Tibial nerve (tissue), 3 donors: Measurements from ENCODE around the gene INPP4B.

ENCODE experiments used
- POLR2A ChIP-seq, 2 donors: fragments of 450-650 bp; IDR thresholded peaks; one replicate each; pipeline ENCODE4 v1.6.1; 2017; ENCODE audit warnings: antibody characterized with exemption in 2 of 2, mild to moderate bottlenecking in 2 of 2, moderate library complexity in 2 of 2
- TF ChIP-seq, protein P1 (sequence below), 5 experiments: fragments of 200-600 bp in 3 of 5; fragments of 450-650 bp in 2 of 5; sonication (generic) in 3 of 5; IDR thresholded peaks; one replicate each; pipeline ENCODE4 v1.5.1; 2016 to 2019; ENCODE audit warnings: antibody characterized with exemption in 5 of 5, mild to moderate bottlenecking in 3 of 5, moderate library complexity in 2 of 5

DNA sequence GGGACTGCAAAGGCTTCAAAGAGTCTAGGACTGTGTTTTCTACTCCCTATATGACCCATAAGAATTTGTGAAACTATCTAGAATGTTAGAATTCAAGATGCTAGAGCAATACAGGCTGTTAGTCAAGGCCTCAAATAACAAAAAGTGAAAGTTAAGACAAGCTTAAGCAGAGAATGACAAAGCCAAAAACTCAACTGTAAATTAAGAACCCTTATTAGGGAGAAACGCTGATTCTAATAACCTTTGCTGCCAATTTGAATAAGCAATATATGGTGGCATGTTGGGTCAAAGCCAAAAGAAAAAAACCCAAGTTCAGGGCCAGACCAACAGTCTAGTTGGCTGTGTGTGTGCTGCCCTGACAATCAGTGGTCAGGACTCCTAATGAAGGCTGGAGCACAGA, 160.0 kb downstream of the INPP4B start:
- TF ChIP-seq, protein P1, sequence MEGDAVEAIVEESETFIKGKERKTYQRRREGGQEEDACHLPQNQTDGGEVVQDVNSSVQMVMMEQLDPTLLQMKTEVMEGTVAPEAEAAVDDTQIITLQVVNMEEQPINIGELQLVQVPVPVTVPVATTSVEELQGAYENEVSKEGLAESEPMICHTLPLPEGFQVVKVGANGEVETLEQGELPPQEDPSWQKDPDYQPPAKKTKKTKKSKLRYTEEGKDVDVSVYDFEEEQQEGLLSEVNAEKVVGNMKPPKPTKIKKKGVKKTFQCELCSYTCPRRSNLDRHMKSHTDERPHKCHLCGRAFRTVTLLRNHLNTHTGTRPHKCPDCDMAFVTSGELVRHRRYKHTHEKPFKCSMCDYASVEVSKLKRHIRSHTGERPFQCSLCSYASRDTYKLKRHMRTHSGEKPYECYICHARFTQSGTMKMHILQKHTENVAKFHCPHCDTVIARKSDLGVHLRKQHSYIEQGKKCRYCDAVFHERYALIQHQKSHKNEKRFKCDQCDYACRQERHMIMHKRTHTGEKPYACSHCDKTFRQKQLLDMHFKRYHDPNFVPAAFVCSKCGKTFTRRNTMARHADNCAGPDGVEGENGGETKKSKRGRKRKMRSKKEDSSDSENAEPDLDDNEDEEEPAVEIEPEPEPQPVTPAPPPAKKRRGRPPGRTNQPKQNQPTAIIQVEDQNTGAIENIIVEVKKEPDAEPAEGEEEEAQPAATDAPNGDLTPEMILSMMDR (IDR thresholded peaks at IDR 0.05) = no peak
- no peak for TF ChIP-seq POLR2A (IDR thresholded peaks at IDR 0.05)
